Esophagus muscularis mucosa (tissue), 4 donors: Measurements from ENCODE around the gene HACD2. TPM values are rescaled to one million over a fixed set of nuclear protein-coding genes. Genes with fewer than 3 reads are reported as not detected.
A peak's percentile ranks its signal among the peaks of the same experiment; 100 is the strongest.
"Not testable (repeated sequence)": the region's sequence is repeated elsewhere in the genome, so short reads cannot be mapped to it uniquely, and the experiment has no call there.

Experiments
- DNase-seq: peaks from one replicate; pipeline ENCODE4 v3.0.0-alpha.2; 2017; ENCODE audit errors: extremely low spot score
- H3K27ac ChIP-seq, 4 donors: fragments of 200-600 bp; sonication (generic); replicated peaks in 1 of 4; 1 replicate in 3 of 4; 2 replicates in 1 of 4; pipeline ENCODE4 v1.5.1; 2016 to 2019; ENCODE audit warnings: mild to moderate bottlenecking in 1 of 4
- H3K27me3 ChIP-seq, 4 donors: fragments of 200-600 bp; sonication (generic); one replicate each; pipeline versions ENCODE4 v1.5.1 to v1.6.0; 2016 to 2019
- H3K36me3 ChIP-seq, 4 donors: fragments of 200-600 bp; sonication (generic); one replicate each; pipeline ENCODE4 v1.5.1; 2016 to 2019
- H3K4me1 ChIP-seq, 4 donors: fragments of 200-600 bp; sonication (generic); one replicate each; pipeline ENCODE4 v1.5.1; 2016 to 2019
- H3K4me3 ChIP-seq, 4 donors: fragments of 200-600 bp; sonication (generic); 1 replicate in 2 of 4; 2 replicates in 2 of 4; pipeline ENCODE4 v1.5.1; 2016 to 2019; ENCODE audit warnings: mild to moderate bottlenecking in 4 of 4, moderate library complexity in 1 of 4
- H3K9me3 ChIP-seq, 4 donors: fragments of 200-600 bp; sonication (generic); 1 replicate in 3 of 4; 2 replicates in 1 of 4; pipeline ENCODE4 v1.5.1; 2016 to 2019
- CTCF ChIP-seq, 3 experiments: fragments of 200-600 bp in 2 of 3; fragments of 450-650 bp in 1 of 3; sonication (generic) in 2 of 3; IDR thresholded peaks; one replicate each; pipeline ENCODE4 v1.5.1; 2017 to 2019; ENCODE audit warnings: antibody characterized with exemption in 3 of 3, mild to moderate bottlenecking in 2 of 3, moderate library complexity in 1 of 3
- EP300 ChIP-seq: sonication (generic); formaldehyde crosslinking; IDR thresholded peaks from one replicate; pipeline ENCODE4 v1.6.1; 2017; ENCODE audit warnings: antibody characterized with exemption
- POLR2A ChIP-seq: fragments of 450-650 bp; IDR thresholded peaks from one replicate; pipeline ENCODE4 v1.6.1; 2017; ENCODE audit warnings: antibody characterized with exemption, moderate library complexity, mild to moderate bottlenecking, low read depth
- POLR2AphosphoS5 ChIP-seq, 2 donors: sonication (generic); formaldehyde crosslinking; IDR thresholded peaks; one replicate each; pipeline ENCODE4 v1.6.1; 2017; ENCODE audit warnings: antibody characterized with exemption in 2 of 2
- WGBS: methylation state at CpG from one replicate; pipeline ENCODE4 v1.1.5; 2018; 5-methylcytosine and 5-hydroxymethylcytosine counted together
- intact Hi-C: fragments of 100-400 bp; cut with DNase I; formaldehyde crosslinking; loops from one replicate; pipeline ENCODE4 v1.15.1; 2023
- total RNA-seq, 4 donors: library from RNA; depleted of rRNA; stranded (reverse); fragments of >200 nt; gene quantifications; one replicate each; pipeline versions ENCODE4 v1.1.0 to v1.2.1, GENCODE V29; 2016

HACD2 gene
- total RNA-seq, 4 donors from 2014 or later, result 20.5 to 30.3 (median 25.3) TPM

GRCh38 chr3:123611674-123612073 is 26.8 kb upstream of the HACD2 start:
- H3K4me1 ChIP-seq, result peaks cover 0 to 60% (median 53%) of the 10 kb centered on the region in 4 donors
- H3K4me3 ChIP-seq, DNase-seq, H3K27me3 ChIP-seq, H3K9me3 ChIP-seq, intact Hi-C loops: not testable (repeated sequence)
- peak; percentile 38 to 72 for TF ChIP-seq POLR2AphosphoS5 (IDR thresholded peaks at IDR 0.05)
- 73% methylated on average over 7 of the region's 7 CpGs for WGBS
- peaks cover 0 to 57% (median 25%) of the 10 kb centered on the region in 4 donors for H3K36me3 ChIP-seq
- peak overlapping the region; percentile 25 to 95 (median 62) for H3K27ac ChIP-seq

- no peaks in the 10 kb centered on the region for H3K9me3 ChIP-seq
- H3K36me3 ChIP-seq, result peaks cover 0 to 54% (median 24%) of the 10 kb centered on the region in 4 donors
- no peak for DNase-seq
- no peak overlapping the region for H3K4me3 ChIP-seq
- peak overlapping the region in 2 of 4 donors; percentile 94 to 95 for H3K27ac ChIP-seq
- H3K4me1 ChIP-seq, result peaks cover 0 to 55% (median 48%) of the 10 kb centered on the region in 4 donors
- intact Hi-C loops, result no loop called here
- TF ChIP-seq CTCF (IDR thresholded peaks at IDR 0.05), result no peak
- no peak for TF ChIP-seq POLR2AphosphoS5 (IDR thresholded peaks at IDR 0.05)
- TF ChIP-seq POLR2A, result no peak
- no peak for TF ChIP-seq EP300
- no peaks in the 10 kb centered on the region for H3K27me3 ChIP-seq
Measured at GRCh38 chr3:123611082-123611481, 26.2 kb upstream of the HACD2 start.

- no peak for DNase-seq
- intact Hi-C loops, result no loop called here
- Histone ChIP-seq H3K9me3 (no peaks in the 10 kb centered on the region), H3K4me3 (no peak overlapping the region), H3K27ac (peak overlapping the region in 2 of 4 donors; percentile 2 to 95), H3K27me3 (no peaks in the 10 kb centered on the region), H3K4me1 (peaks cover 0 to 48% (median 40%) of the 10 kb centered on the region in 4 donors), H3K36me3 (peaks cover 0 to 50% (median 21%) of the 10 kb centered on the region in 4 donors)
- WGBS, result 68% methylated on average over 3 of the region's 3 CpGs
- TF ChIP-seq POLR2A (no peak), POLR2AphosphoS5 (IDR thresholded peaks at IDR 0.05) (peak; percentile 57 to 70)
Measured at GRCh38 chr3:123610331-123610730, 25.5 kb upstream of the HACD2 start.

GRCh38 chr3:123609063-123609462 is 24.2 kb upstream of the HACD2 start:
- peaks cover 0 to 37% (median 20%) of the 10 kb centered on the region in 4 donors for H3K36me3 ChIP-seq
- H3K27ac ChIP-seq, result peak overlapping the region in 3 of 4 donors; percentile 43 to 53 (median 45)
- no peak for TF ChIP-seq POLR2A
- peak in 1 of 2 donors; percentile 28 for TF ChIP-seq POLR2AphosphoS5 (IDR thresholded peaks at IDR 0.05)
- no peak for TF ChIP-seq CTCF (IDR thresholded peaks at IDR 0.05)
- intact Hi-C loops, result no loop called here
- no peaks in the 10 kb centered on the region for H3K27me3 ChIP-seq
- H3K4me3 ChIP-seq, result no peak overlapping the region
- peaks cover 0 to 35% (median 28%) of the 10 kb centered on the region in 4 donors for H3K4me1 ChIP-seq
- 67% methylated on average over 3 of the region's 5 CpGs for WGBS
- no peaks in the 10 kb centered on the region for H3K9me3 ChIP-seq
- no peak for DNase-seq

- H3K9me3 ChIP-seq, result no peaks in the 10 kb centered on the region
- peaks cover 0 to 30% (median 21%) of the 10 kb centered on the region in 4 donors for H3K4me1 ChIP-seq
- peaks cover 0 to 31% (median 15%) of the 10 kb centered on the region in 4 donors for H3K36me3 ChIP-seq
- H3K27me3 ChIP-seq, result no peaks in the 10 kb centered on the region
- intact Hi-C loops, result no loop called here
- H3K4me3 ChIP-seq, result no peak overlapping the region
- 79% methylated on average over 3 of the region's 3 CpGs for WGBS
- peak in 1 of 2 donors; percentile 66 for TF ChIP-seq POLR2AphosphoS5 (IDR thresholded peaks at IDR 0.05)
- no peak for TF ChIP-seq POLR2A
- TF ChIP-seq EP300, result no peak
- TF ChIP-seq CTCF (IDR thresholded peaks at IDR 0.05), result no peak
- peak overlapping the region in 3 of 4 donors; percentile 43 to 53 (median 45) for H3K27ac ChIP-seq
- no peak for DNase-seq
Measured at GRCh38 chr3:123608263-123608937, 23.5 kb upstream of the HACD2 start.
